Measurements from ENCODE around the gene RABGAP1L. TPM values are rescaled to one million over a fixed set of nuclear protein-coding genes. Genes with fewer than 3 reads are reported as not detected.
"Not testable (repeated sequence)": the region's sequence is repeated elsewhere in the genome, so short reads cannot be mapped to it uniquely, and the experiment has no call there.

RABGAP1L gene
- total RNA-seq, 1 experiment from 2014 or later, result 57.4 TPM

DNA sequence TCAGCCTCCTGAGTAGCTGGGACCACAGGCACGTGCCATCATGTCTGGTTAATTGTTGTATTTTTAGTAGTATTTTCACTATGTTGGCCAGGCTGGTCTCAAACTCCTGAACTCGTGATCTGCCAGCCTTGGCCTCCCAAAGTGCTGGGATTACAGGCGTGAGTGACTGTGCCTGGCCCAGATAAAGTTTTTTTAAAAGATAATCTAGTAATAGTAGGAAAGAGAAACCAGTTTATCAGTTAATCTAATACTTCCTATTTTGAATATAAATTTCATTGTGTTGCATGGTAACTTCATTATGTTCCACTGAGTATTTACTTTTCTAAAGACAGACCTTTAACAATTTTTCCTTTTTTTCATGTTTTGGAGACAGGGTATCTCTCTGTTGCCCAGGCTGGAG, 10.0 kb downstream of the RABGAP1L start:
- Histone ChIP-seq H3K9me2 (ENCODE audit: insufficient read depth) (no peaks in the 10 kb centered on the region), H3K4me2 (no peak overlapping the region), H3K4me1 (replicated peaks; ENCODE audit: insufficient read depth) (no peaks in the 10 kb centered on the region), H3K27ac (no peak overlapping the region), H3K27me3 (ENCODE audit: insufficient read depth, low read depth) (no peaks in the 10 kb centered on the region), H3F3A (ENCODE audit: insufficient read depth, low read depth) (no peaks in the 10 kb centered on the region), H3K79me2 (ENCODE audit: low read depth) (0 out of 2 replicates have a peak, but pooled peaks cover 3% of the 10 kb centered on the region), H3K4me3 (no peak overlapping the region), H3K9me3 (ENCODE audit: insufficient read depth, low read depth) (no peaks in the 10 kb centered on the region), H2AFZ (no peak overlapping the region), H3K36me3 (ENCODE audit: low read depth) (no peaks in the 10 kb centered on the region), H4K20me1 (ENCODE audit: insufficient read depth) (no peaks in the 10 kb centered on the region)
- intact Hi-C loops (cut with micrococcal nuclease; ENCODE audit: unreplicated experiment), result no loop called here
- no TSS peak for BruUV-seq (replicated peaks)
- DNase-seq, result no peak
- ChIA-PET CTCF (no interaction called here), POLR2A (ENCODE audit: unreplicated experiment) (no interaction called here)
- no peak for TF ChIP-seq EZH2 (IDR thresholded peaks at IDR 0.05; ENCODE audit: low read depth)
- TF ChIP-seq, protein P1, sequence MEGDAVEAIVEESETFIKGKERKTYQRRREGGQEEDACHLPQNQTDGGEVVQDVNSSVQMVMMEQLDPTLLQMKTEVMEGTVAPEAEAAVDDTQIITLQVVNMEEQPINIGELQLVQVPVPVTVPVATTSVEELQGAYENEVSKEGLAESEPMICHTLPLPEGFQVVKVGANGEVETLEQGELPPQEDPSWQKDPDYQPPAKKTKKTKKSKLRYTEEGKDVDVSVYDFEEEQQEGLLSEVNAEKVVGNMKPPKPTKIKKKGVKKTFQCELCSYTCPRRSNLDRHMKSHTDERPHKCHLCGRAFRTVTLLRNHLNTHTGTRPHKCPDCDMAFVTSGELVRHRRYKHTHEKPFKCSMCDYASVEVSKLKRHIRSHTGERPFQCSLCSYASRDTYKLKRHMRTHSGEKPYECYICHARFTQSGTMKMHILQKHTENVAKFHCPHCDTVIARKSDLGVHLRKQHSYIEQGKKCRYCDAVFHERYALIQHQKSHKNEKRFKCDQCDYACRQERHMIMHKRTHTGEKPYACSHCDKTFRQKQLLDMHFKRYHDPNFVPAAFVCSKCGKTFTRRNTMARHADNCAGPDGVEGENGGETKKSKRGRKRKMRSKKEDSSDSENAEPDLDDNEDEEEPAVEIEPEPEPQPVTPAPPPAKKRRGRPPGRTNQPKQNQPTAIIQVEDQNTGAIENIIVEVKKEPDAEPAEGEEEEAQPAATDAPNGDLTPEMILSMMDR (conservative IDR thresholded peaks at IDR 0.05), result no peak

DNA sequence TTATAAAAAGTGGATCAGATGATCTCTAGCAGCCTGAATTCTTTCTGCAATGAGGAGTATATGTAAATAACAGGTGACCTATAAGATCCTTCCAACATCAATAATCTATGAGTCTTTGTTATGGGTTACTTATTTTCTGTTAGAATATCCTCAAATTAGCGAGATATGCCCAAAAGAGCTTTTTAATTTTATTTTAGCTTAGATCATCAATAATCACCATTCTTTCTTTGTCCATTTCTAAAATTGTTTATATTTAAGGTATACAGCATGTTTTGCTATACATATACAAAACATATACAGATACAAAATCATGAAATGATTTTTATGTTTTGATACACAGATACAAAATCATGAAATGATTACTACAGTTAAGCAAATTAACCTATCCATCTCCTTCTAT, 11.8 kb downstream of the RABGAP1L start:
- no peak for DNase-seq
- H3K9me3 ChIP-seq (ENCODE audit: insufficient read depth, low read depth), result no peaks in the 10 kb centered on the region
- H2AFZ ChIP-seq, result no peak overlapping the region
- H3F3A ChIP-seq (ENCODE audit: insufficient read depth, low read depth), result no peaks in the 10 kb centered on the region
- ChIA-PET POLR2A (ENCODE audit: unreplicated experiment) (interaction anchor here (0.7 kb wide), 1 partner anchor 1202 kb away, joined by 4 read pairs; no protein-coding TSS in a partner anchor), CTCF (interaction anchor here (0.6 kb wide), 2 partner anchors 825 to 963 kb away, joined by 3 to 6 read pairs; no protein-coding TSS in a partner anchor)
- no peaks in the 10 kb centered on the region for H3K9me2 ChIP-seq (ENCODE audit: insufficient read depth)
- H4K20me1 ChIP-seq (ENCODE audit: insufficient read depth), result no peaks in the 10 kb centered on the region
- H3K27me3 ChIP-seq (ENCODE audit: insufficient read depth, low read depth), result no peaks in the 10 kb centered on the region
- H3K4me1 ChIP-seq (replicated peaks; ENCODE audit: insufficient read depth), result no peaks in the 10 kb centered on the region
- no peaks in the 10 kb centered on the region for H3K79me2 ChIP-seq (ENCODE audit: low read depth)
- no peak overlapping the region for H3K4me2 ChIP-seq
- no peak overlapping the region for H3K4me3 ChIP-seq
- H3K27ac ChIP-seq, result no peak overlapping the region
- TF ChIP-seq EZH2 (IDR thresholded peaks at IDR 0.05; ENCODE audit: low read depth), result no peak
- TF ChIP-seq, protein P1 (conservative IDR thresholded peaks at IDR 0.05), result no peak
- no peaks in the 10 kb centered on the region for H3K36me3 ChIP-seq (ENCODE audit: low read depth)
- intact Hi-C loops (cut with micrococcal nuclease; ENCODE audit: unreplicated experiment), result no loop called here
- no TSS peak for BruUV-seq (replicated peaks)

DNA sequence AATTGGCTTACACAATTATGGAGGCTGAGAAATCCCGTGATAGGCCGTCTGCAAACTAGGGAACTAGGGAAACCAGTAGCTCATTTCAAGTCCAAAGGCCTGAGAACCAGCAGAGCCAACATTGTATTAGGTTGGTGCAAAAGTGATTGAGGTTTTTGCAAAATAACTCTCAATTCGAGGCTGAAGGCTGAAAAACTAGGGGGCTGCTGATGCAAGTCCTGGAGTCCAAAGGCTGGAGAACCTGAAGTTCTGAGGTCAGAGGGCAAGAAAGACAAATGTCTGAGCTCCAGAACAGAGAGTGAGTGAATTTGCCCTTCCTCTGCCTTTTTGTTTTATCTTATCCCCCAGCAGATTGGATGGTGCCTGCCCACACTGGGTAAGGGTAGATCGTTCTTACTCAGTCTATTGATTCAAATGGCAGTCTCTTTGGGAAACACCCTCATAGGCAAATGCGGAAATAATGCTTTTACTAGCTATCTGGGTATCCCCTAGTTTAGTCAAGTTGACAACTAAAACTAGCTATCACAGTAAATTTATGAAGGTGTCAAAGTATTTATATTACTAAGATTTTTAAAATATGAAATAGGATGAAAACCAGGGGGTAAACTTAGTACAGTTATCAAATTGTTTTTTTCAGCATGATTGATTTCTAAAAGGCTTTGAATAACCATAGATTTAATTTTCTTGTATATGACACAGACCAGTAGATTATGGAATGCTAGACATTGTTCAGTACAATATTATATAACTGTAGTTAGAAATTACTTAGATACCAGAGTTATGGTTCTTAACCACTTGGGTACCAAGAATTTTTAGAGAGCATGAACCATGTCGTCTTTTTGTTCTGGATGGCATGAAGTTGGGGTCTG, 15.4 kb downstream of the RABGAP1L start:
- Histone ChIP-seq H2AFZ (no peak overlapping the region), H3K4me3 (no peak overlapping the region), H3K9me3 (ENCODE audit: insufficient read depth, low read depth) (no peaks in the 10 kb centered on the region), H3K27me3 (ENCODE audit: insufficient read depth, low read depth) (no peaks in the 10 kb centered on the region), H4K20me1 (ENCODE audit: insufficient read depth) (no peaks in the 10 kb centered on the region), H3K9me2 (ENCODE audit: insufficient read depth) (no peaks in the 10 kb centered on the region), H3F3A (ENCODE audit: insufficient read depth, low read depth) (no peaks in the 10 kb centered on the region), H3K36me3 (ENCODE audit: low read depth) (no peaks in the 10 kb centered on the region), H3K4me1 (replicated peaks; ENCODE audit: insufficient read depth) (no peaks in the 10 kb centered on the region), H3K4me2 (no peak overlapping the region), H3K27ac (no peak overlapping the region), H3K79me2 (ENCODE audit: low read depth) (no peaks in the 10 kb centered on the region)
- DNase-seq, result no peak
- ChIA-PET CTCF (no interaction called here), POLR2A (ENCODE audit: unreplicated experiment) (no interaction called here)
- intact Hi-C loops (cut with micrococcal nuclease; ENCODE audit: unreplicated experiment), result no loop called here
- no TSS peak for BruUV-seq (replicated peaks)
- TF ChIP-seq EZH2 (IDR thresholded peaks at IDR 0.05; ENCODE audit: low read depth), result no peak
- TF ChIP-seq, protein P1 (conservative IDR thresholded peaks at IDR 0.05), result no peak

DNA sequence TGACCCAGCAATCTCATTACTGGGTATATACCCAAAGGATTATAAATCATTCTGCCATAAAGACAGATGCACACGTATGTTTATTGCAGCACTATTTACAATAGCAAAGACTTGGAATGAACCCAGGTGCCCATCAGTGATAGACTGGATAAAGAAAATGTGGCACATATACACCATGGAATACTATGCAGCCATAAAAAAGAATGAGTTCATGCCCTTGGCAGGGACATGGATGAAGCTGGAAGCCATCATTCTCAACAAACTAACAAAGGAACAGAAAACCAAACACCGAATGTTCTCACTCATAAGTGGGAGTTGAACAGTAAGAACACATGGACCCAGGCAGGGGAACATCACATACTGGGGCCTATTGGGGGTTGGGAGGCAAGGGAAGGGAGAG, 19.1 kb downstream of the RABGAP1L start:
- H3K27ac ChIP-seq; H3K4me3 ChIP-seq; H3K9me2 ChIP-seq (ENCODE audit: insufficient read depth); DNase-seq; BruUV-seq (replicated peaks); H3F3A ChIP-seq (ENCODE audit: insufficient read depth, low read depth); H3K4me2 ChIP-seq; intact Hi-C loops (cut with micrococcal nuclease; ENCODE audit: unreplicated experiment); H3K9me3 ChIP-seq (ENCODE audit: insufficient read depth, low read depth); H3K36me3 ChIP-seq (ENCODE audit: low read depth); H4K20me1 ChIP-seq (ENCODE audit: insufficient read depth); POLR2A ChIA-PET (ENCODE audit: unreplicated experiment); H3K27me3 ChIP-seq (ENCODE audit: insufficient read depth, low read depth); H2AFZ ChIP-seq; CTCF ChIA-PET; H3K4me1 ChIP-seq (replicated peaks; ENCODE audit: insufficient read depth); H3K79me2 ChIP-seq (ENCODE audit: low read depth): not testable (repeated sequence)
